ENCODE measurements around the gene MTMR3. TPM values are rescaled to one million over a fixed set of nuclear protein-coding genes. Genes with fewer than 3 reads are reported as not detected.
"Not testable (repeated sequence)": the region's sequence is repeated elsewhere in the genome, so short reads cannot be mapped to it uniquely, and the experiment has no call there.

MTMR3 gene
- polyA plus RNA-seq, 1 of the 3 experiments (the other 2 are of a cell fraction) = 20.4 TPM

DNA sequence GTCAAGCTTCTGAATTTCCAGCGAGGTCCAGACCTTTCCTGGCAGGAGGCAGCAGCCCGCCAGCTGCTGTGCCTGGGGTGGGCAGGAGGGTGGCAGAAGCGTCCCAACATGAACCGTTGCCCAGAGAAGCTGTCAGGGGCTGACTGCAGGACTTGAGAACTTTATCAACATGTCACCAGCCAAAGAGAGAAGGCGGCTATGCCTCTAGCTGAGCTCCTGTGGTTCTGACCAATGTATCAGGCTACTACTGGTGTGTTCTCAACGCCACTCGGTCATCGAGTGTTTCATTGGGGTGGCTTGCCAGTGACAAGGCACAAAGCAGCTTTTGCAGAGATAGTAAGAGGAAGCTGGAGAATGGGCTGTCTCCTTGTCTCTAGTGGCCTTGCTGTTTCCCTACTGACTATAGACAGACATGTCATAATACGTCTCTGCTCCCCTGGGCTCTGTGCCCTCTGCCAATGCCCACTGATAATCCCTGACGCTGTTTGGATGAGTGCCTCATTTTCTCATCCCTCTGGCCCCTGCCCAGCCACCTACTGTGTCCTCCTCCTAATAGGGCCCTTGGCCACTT is 27.3 kb upstream of the MTMR3 start:
- Histone ChIP-seq H3K79me2 (ENCODE audit: insufficient read depth) (no peaks in the 10 kb centered on the region), H3K9me2 (no peaks in the 10 kb centered on the region), H3K27me3 (ENCODE audit: insufficient read depth) (no peaks in the 10 kb centered on the region), H3K4me1 (ENCODE audit: control insufficient read depth in 1 of 2, insufficient read depth in 2 of 2, low read depth in 1 of 2, low read length in 1 of 2) (peaks cover 0 to 6% of the 10 kb centered on the region in 2 experiments; a peak in 1 of 4 replicates), H2AFZ (ENCODE audit: low read depth) (no peak overlapping the region), H3K4me3 (ENCODE audit: low read depth in 2 of 2, low read length in 1 of 2) (no peak overlapping the region), H4K20me1 (ENCODE audit: insufficient read depth) (no peaks in the 10 kb centered on the region), H3K9ac (no peak overlapping the region), H3K27ac (ENCODE audit: low read depth in 2 of 2, low read length in 1 of 2) (no peak overlapping the region), H3K36me3 (replicated peaks in 1 of 2; ENCODE audit: control insufficient read depth in 1 of 2, insufficient read depth in 2 of 2, low read length in 1 of 2) (no peaks in the 10 kb centered on the region), H3K9me3 (no peaks in the 10 kb centered on the region), H3F3A (replicated peaks; ENCODE audit: insufficient read depth) (no peaks in the 10 kb centered on the region), H3K4me2 (no peak overlapping the region)
- no peak for TF ChIP-seq SIN3A (IDR thresholded peaks at IDR 0.05; ENCODE audit: borderline replicate concordance, low read depth, low read length)
- TF ChIP-seq RAD21 (IDR thresholded peaks at IDR 0.05; ENCODE audit: low read length) = 0 out of 2 replicates have a peak, but pooled peaks have one; percentile 7
- ChIA-PET POLR2A (no interaction called here), CTCF (interaction anchor here (0.9 kb wide), 1 partner anchor 26 kb away, joined by 3 read pairs; no protein-coding TSS in a partner anchor)
- no peak for DNase-seq
- WGBS (ENCODE audit: low lambda C conversion rate) = 75% methylated on average over 9 of the region's 10 CpGs

DNA sequence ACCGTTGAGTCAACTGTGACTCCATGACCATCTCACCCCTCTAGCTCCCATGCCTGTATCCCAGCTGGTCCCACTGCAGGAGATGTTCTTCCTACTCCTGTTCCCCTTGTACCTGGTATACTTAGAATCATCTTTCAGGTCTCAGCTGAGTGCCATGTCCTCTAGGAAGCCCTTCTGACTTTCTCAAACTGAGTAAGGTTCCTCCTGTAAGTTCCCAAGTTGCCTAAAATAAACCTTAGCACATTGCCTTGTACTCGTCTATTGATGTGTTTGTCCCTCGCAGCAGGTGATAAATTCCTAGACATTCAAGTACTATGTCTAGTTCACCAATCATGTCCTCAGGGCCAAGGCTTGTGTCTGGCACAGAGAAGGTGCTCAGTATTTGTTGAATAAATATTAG is 26.5 kb upstream of the MTMR3 start:
- TF ChIP-seq FOXM1 (IDR thresholded peaks at IDR 0.05; ENCODE audit: low read depth) (no peak), NFIC (IDR thresholded peaks at IDR 0.05; ENCODE audit: borderline replicate concordance) (no peak), SIN3A (IDR thresholded peaks at IDR 0.05; ENCODE audit: borderline replicate concordance, low read depth, low read length) (no peak), PBX3 (IDR thresholded peaks at IDR 0.05) (no peak), EZH2phosphoT487 (IDR thresholded peaks at IDR 0.05; ENCODE audit: borderline replicate concordance, low read depth) (no peak), GABPA (IDR thresholded peaks at IDR 0.05; ENCODE audit: low read depth) (no peak), CHD2 (IDR thresholded peaks at IDR 0.05; ENCODE audit: low read length, partially characterized antibody) (no peak), FOSL2 (IDR thresholded peaks at IDR 0.05; ENCODE audit: borderline replicate concordance, low read depth) (no peak), SMC3 (IDR thresholded peaks at IDR 0.05; ENCODE audit: low read depth, low read length) (no peak)
- TF ChIP-seq, protein P1, sequence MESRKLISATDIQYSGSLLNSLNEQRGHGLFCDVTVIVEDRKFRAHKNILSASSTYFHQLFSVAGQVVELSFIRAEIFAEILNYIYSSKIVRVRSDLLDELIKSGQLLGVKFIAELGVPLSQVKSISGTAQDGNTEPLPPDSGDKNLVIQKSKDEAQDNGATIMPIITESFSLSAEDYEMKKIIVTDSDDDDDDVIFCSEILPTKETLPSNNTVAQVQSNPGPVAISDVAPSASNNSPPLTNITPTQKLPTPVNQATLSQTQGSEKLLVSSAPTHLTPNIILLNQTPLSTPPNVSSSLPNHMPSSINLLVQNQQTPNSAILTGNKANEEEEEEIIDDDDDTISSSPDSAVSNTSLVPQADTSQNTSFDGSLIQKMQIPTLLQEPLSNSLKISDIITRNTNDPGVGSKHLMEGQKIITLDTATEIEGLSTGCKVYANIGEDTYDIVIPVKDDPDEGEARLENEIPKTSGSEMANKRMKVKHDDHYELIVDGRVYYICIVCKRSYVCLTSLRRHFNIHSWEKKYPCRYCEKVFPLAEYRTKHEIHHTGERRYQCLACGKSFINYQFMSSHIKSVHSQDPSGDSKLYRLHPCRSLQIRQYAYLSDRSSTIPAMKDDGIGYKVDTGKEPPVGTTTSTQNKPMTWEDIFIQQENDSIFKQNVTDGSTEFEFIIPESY (IDR thresholded peaks at IDR 0.05; ENCODE audit: borderline replicate concordance, low read depth) = no peak
- Histone ChIP-seq H3K4me3 (ENCODE audit: low read depth in 2 of 2, low read length in 1 of 2) (no peak overlapping the region), H3F3A (replicated peaks; ENCODE audit: insufficient read depth) (no peaks in the 10 kb centered on the region), H3K9ac (no peak overlapping the region), H3K27ac (ENCODE audit: low read depth in 2 of 2, low read length in 1 of 2) (no peak overlapping the region), H3K36me3 (replicated peaks in 1 of 2; ENCODE audit: control insufficient read depth in 1 of 2, insufficient read depth in 2 of 2, low read length in 1 of 2) (no peaks in the 10 kb centered on the region), H4K20me1 (ENCODE audit: insufficient read depth) (no peaks in the 10 kb centered on the region), H3K4me2 (no peak overlapping the region), H3K9me3 (no peaks in the 10 kb centered on the region), H2AFZ (ENCODE audit: low read depth) (no peak overlapping the region), H3K4me1 (ENCODE audit: control insufficient read depth in 1 of 2, insufficient read depth in 2 of 2, low read depth in 1 of 2, low read length in 1 of 2) (peaks cover 0 to 6% of the 10 kb centered on the region in 2 experiments; a peak in 1 of 4 replicates), H3K27me3 (ENCODE audit: insufficient read depth) (no peaks in the 10 kb centered on the region), H3K9me2 (no peaks in the 10 kb centered on the region), H3K79me2 (ENCODE audit: insufficient read depth) (no peaks in the 10 kb centered on the region)
- DNase-seq = no peak
- WGBS (ENCODE audit: low lambda C conversion rate) = 74% methylated on average over 3 of the region's 3 CpGs
- ChIA-PET CTCF (no interaction called here), POLR2A (no interaction called here)

DNA sequence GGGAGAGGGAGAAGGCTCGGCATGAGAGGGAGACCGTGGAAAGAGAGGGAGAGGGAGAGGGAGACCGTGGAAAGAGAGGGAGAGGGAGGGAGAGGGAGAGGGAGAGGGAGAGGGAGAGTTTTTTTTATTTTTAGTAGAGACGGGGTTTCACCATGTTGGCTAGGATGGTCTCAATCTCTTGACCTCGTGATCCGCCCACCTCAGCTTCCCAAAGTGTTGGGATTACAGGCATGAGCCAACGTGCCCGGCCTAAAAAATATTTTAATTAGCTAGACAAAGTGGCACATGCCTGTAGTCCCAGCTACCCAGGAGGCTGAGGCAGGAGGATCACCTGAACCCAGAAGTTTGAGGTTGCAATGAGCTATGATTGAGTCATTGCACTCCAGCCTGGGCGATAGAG is 23.9 kb upstream of the MTMR3 start:
- H3K9ac ChIP-seq; H3K79me2 ChIP-seq (ENCODE audit: insufficient read depth); DNase-seq; H2AFZ ChIP-seq (ENCODE audit: low read depth); H3K27ac ChIP-seq (ENCODE audit: low read depth in 2 of 2, low read length in 1 of 2); H3K4me3 ChIP-seq (ENCODE audit: low read depth in 2 of 2, low read length in 1 of 2); POLR2A ChIA-PET; H3K4me2 ChIP-seq; H3K36me3 ChIP-seq (replicated peaks in 1 of 2; ENCODE audit: control insufficient read depth in 1 of 2, insufficient read depth in 2 of 2, low read length in 1 of 2); H3K27me3 ChIP-seq (ENCODE audit: insufficient read depth); H3F3A ChIP-seq (replicated peaks; ENCODE audit: insufficient read depth); H3K4me1 ChIP-seq (ENCODE audit: control insufficient read depth in 1 of 2, insufficient read depth in 2 of 2, low read depth in 1 of 2, low read length in 1 of 2); H3K9me3 ChIP-seq; H3K9me2 ChIP-seq; H4K20me1 ChIP-seq (ENCODE audit: insufficient read depth): not testable (repeated sequence)
- WGBS (ENCODE audit: low lambda C conversion rate) = 62% methylated on average over 9 of the region's 9 CpGs
- CTCF ChIA-PET = interaction anchor here (0.6 to 0.7 kb wide), 2 partner anchors 43 to 234 kb away, joined by 3 read pairs; no protein-coding TSS in a partner anchor
